Measurements from ENCODE around the gene TMA16.
"Not testable (repeated sequence)": the region's sequence is repeated elsewhere in the genome, so short reads cannot be mapped to it uniquely, and the experiment has no call there.

Gene TMA16

GRCh38 chr4:163494360-163495241, at the start of gene TMA16:
TMA16 (plus strand) TSS chr4:163494690; CDS start chr4:163494802, 112 bp downstream.
- peak; percentile 79 for DNase-seq

GRCh38 chr4:163447023-163447422, 47.5 kb upstream of the TMA16 start:
- DNase-seq, result not testable (repeated sequence)

GRCh38 chr4:163447481-163447880, 47.0 kb upstream of the TMA16 start:
- DNase-seq, result no peak

- no peak for DNase-seq
Measured at GRCh38 chr4:163448540-163449203, 45.8 kb upstream of the TMA16 start.

- DNase-seq, result no peak
Measured at GRCh38 chr4:163462556-163462955, 31.9 kb upstream of the TMA16 start.

GRCh38 chr4:163467082-163467770, 27.3 kb upstream of the TMA16 start:
- DNase-seq, result no peak

GRCh38 chr4:163470391-163470790, 24.1 kb upstream of the TMA16 start:
- no peak for DNase-seq

- no peak for DNase-seq
Measured at GRCh38 chr4:163473130-163473529, 21.4 kb upstream of the TMA16 start.

- DNase-seq, result no peak
Measured at GRCh38 chr4:163473576-163473975, 20.9 kb upstream of the TMA16 start, which contains the start of gene TKTL2. TKTL2 (minus strand) TSS chr4:163473754; CDS start chr4:163473734, 20 bp downstream.

- no peak for DNase-seq
Measured at GRCh38 chr4:163474027-163474426, 20.5 kb upstream of the TMA16 start.

GRCh38 chr4:163476761-163477438, 17.6 kb upstream of the TMA16 start:
- DNase-seq, result no peak

GRCh38 chr4:163482190-163482589, 12.3 kb upstream of the TMA16 start:
- DNase-seq, result no peak

GRCh38 chr4:163484906-163485305, 9.6 kb upstream of the TMA16 start:
- peak; percentile 52 for DNase-seq

- no peak for DNase-seq
Measured at GRCh38 chr4:163485589-163485988, 8.9 kb upstream of the TMA16 start.

- no peak for DNase-seq
Measured at GRCh38 chr4:163486321-163486720, 8.2 kb upstream of the TMA16 start.

- DNase-seq, result no peak
Measured at GRCh38 chr4:163489929-163490328, 4.6 kb upstream of the TMA16 start.

GRCh38 chr4:163492951-163493504, 1.5 kb upstream of the TMA16 start:
- no peak for DNase-seq

GRCh38 chr4:163493643-163494359, 689 bp upstream of the TMA16 start:
- peak; percentile 15 for DNase-seq

GRCh38 chr4:163495900-163496299, 1.4 kb downstream of the TMA16 start:
- peak; percentile 5 for DNase-seq

- no peak for DNase-seq
Measured at GRCh38 chr4:163500586-163500985, 6.1 kb downstream of the TMA16 start.

- no peak for DNase-seq
Measured at GRCh38 chr4:163505374-163505773, 10.9 kb downstream of the TMA16 start.

- DNase-seq, result no peak
Measured at GRCh38 chr4:163515198-163515597, 20.7 kb downstream of the TMA16 start.
